ENCODE data around the gene LRRC17.
"Not testable (repeated sequence)": the region's sequence is repeated elsewhere in the genome, so short reads cannot be mapped to it uniquely, and the experiment has no call there.

Gene LRRC17

DNA sequence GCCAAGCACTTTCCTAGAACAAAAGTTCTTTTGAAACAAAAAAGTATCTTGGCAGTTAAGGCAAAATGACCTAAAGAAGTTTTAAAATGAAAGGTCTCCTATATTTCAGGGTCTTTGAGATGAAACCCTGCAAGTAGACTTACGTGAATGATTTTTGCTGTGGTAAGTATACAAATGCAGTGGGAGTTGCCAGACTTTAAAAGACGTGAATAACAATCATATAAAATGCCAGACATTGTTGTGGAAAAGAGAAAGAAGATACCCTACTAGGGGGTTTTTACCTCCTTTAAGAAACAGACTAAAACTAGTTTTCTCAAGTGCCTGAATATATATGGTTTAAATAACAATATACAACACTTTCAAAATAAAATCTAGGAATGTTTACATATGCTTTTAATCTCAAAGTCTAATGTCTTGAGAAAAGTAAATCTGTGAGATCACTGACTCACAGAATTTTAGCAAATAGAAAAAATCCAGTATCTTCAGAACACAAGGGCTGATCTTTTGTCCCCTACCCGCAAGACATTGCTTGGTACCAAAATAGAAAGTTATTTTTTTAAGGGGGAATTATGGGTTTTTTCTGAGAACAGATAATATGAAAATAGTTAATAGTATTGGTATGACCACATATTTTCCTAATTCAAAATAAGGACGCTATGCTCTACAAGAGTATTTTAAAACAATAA lies 29.5 kb downstream of the LRRC17 start:
- DNase-seq (ENCODE audit: low spot score), result no peak

- no peak for DNase-seq (ENCODE audit: low spot score)
Measured at GRCh38 chr7:102942868-102943267, 30.1 kb downstream of the LRRC17 start.

GRCh38 chr7:102943423-102944169 lies 30.8 kb downstream of the LRRC17 start:
- no peak for DNase-seq (ENCODE audit: low spot score)

DNA sequence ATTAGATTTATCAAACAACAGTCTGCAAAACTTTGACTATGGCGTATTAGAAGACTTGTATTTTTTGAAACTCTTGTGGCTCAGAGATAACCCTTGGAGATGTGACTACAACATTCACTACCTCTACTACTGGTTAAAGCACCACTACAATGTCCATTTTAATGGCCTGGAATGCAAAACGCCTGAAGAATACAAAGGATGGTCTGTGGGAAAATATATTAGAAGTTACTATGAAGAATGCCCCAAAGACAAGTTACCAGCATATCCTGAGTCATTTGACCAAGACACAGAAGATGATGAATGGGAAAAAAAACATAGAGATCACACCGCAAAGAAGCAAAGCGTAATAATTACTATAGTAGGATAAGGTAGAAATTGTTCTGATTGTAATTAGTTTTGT lies 31.4 kb downstream of the LRRC17 start:
- DNase-seq (ENCODE audit: low spot score), result no peak

- no peak for DNase-seq (ENCODE audit: low spot score)
Measured at GRCh38 chr7:102951839-102952238, 39.0 kb downstream of the LRRC17 start.

DNA sequence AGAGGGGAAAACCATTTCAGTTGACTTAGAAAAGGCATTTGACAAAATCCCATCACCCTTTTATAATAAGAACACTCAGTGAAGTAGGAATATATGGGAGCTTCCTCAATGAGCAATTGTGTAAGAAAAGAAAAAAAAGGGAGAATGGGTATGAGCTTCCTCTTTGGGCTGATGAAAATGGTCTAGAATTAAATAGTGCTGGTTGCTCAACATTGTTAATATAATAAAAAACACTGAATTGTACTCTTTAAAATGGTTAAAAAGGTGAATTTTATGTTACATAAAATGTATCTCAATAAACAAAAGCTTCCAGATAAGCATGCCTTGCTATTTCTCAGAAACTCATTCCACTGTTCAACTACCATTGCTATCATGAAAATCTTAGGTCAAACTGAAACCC lies 40.6 kb downstream of the LRRC17 start:
- DNase-seq (ENCODE audit: low spot score), result no peak

DNA sequence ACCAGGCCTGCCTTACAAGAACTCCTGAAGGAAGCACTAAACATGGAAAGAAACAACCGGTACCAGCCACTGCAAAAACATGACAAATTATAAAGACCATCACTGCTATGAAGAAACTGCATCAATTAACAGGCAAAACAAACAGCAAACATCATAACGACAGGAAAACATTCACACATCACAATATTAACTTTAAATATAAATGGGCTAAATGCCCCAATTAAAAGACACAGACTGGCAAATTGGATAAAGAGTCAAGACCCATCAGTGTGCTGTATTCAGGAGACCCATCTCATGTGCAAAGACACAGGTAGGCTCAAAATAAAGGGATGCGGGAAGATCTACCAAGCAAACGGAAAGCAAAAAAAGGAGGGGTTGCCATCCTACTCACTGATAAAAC lies 41.6 kb downstream of the LRRC17 start:
- not testable (repeated sequence) for DNase-seq (ENCODE audit: low spot score)

DNA sequence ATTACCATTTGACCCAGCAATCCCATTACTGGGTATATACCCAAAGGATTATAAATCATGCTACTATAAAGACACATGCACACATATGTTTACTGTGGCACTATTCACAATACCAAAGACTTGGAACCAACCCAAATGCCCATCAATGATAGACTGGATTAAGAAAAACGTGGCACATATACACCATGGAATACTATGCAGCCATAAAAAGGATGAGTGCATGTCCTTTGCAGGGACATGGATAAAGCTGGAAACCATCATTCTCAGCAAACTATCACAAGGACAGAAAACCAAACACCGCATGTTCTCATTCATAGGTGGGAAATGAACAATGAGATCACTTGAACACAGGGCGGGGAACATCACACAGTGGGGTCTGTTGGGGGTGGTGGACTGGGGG lies 45.2 kb downstream of the LRRC17 start:
- not testable (repeated sequence) for DNase-seq (ENCODE audit: low spot score)

DNA sequence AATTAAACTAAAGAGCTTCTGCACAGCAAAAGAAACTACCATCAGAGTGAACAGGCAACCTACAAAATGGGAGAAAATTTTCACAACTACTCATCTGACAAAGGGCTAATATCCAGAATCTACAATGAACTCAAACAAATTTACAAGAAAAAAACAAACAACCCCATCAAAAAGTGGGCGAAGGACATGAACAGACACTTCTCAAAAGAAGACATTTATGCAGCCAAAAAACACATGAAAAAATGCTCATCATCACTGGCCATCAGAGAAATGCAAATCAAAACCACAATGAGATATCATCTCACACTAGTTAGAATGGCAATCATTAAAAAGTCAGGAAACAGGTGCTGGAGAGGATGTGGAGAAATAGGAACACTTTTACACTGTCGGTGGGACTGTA lies 49.2 kb downstream of the LRRC17 start:
- DNase-seq (ENCODE audit: low spot score), result not testable (repeated sequence)

GRCh38 chr7:102966465-102966864 lies 53.7 kb downstream of the LRRC17 start:
- DNase-seq (ENCODE audit: low spot score), result no peak

DNA sequence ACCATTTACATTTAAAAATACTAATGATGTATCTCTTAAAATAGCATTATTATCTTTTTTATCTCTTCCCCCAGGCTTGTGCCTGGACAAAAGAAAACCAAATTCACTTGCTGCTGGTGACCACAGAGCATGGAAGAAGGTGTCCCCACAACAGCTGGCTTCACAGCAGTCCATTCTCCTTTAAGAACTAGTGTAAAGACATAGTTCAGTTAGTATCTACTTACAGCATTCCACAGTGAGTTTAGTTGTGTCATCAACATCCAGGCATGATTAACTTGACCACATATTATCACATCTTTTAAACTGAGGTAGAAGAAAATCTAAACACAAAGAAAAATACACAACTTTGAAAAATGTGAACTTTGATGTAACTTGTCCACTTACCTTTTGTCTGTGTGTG lies 55.0 kb downstream of the LRRC17 start:
- DNase-seq (ENCODE audit: low spot score), result no peak

DNA sequence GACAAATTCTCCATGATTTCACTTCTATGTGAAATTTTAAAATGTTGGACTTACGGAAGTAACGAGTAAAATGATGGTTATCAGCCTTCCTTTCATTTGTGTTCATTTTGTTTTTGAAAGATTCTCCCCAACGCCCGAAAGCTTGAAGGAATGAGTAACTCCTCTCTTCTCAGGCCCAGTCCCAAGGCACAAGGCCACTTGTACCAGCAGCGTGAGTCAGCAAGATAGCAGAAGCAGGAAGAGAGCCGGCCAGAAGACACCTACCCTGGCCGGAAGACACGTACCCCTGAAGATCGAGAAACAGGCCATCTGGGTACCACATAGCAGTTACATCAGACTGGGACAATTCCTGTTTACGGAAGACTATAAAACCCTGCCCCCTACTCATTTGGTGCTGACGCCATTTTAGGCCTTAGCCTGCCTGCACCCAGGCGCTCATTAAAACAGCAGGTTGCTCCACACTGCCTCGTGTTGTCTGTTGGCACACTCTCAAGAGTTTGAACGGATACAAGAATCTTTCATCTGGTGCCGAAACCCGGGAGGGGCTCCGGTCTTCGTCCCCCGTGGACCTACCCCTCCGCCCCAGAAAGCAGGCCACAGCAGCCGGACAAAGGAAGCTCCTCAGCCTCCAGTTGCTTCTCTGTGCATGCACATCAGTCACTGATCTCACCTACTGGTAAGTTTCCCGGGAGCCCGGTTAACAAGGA lies 60.4 kb downstream of the LRRC17 start:
- DNase-seq (ENCODE audit: low spot score), result no peak

GRCh38 chr7:102974366-102975236 lies 61.8 kb downstream of the LRRC17 start:
- DNase-seq (ENCODE audit: low spot score), result no peak

DNA sequence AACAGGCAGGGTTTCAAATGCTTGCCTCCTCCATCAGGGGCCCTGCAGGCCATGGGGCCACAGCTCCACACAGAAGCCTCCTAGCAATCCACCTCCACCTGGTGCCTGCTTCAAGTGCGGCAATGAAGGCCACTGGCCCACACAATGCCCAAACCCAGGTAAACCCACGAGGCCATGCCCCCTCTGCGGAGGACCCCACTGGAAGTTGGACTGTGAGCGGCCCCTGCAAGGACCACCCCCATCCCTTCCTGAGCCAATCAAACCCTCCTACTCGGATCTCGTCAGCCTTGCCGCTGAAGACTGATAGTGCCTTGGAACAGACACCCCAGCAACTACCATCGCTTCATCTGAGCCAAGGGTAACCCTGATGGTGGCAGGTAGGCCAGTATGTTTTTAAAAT lies 63.1 kb downstream of the LRRC17 start:
- DNase-seq (ENCODE audit: low spot score), result no peak

- DNase-seq (ENCODE audit: low spot score), result no peak
Measured at GRCh38 chr7:102976493-102976892, 63.7 kb downstream of the LRRC17 start.

DNA sequence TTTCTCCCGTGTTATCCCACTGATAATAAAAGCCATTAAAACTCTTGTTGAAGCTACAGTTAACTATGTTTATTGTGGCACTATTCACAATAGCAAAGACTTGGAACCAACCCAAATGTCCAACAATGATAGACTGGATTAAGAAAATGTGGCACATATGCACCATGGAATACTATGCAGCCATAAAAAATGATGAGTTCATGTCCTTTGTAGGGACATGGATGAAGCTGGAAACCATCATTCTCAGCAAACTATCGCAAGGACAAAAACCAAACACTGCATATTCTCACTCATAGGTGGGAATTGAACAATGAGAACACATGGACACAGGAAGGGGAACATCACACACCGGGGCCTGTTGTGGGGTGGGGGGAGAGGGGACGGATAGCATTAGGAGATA lies 64.8 kb downstream of the LRRC17 start:
- DNase-seq (ENCODE audit: low spot score), result not testable (repeated sequence)

- DNase-seq (ENCODE audit: low spot score), result no peak
Measured at GRCh38 chr7:102978284-102978683, 65.5 kb downstream of the LRRC17 start.

DNA sequence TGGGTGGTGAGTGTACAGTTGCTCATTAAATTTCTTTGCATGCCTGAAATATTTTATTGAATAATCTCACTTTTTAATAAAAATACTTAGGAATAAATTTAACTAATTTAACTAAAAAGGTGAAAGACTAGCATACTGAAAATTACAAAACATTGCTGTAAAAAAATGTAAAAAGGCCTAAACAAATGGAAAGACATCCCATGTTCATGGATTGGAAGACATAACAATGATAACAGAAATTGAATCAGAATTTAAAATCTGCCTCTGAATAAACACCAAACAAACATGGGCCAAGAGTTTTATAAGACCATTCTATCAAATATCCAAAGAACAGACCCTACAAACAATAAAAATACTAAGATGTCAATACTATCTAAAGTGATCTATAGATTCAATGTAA lies 66.9 kb downstream of the LRRC17 start:
- no peak for DNase-seq (ENCODE audit: low spot score)

GRCh38 chr7:102981451-102981850 lies 68.7 kb downstream of the LRRC17 start:
- no peak for DNase-seq (ENCODE audit: low spot score)

DNA sequence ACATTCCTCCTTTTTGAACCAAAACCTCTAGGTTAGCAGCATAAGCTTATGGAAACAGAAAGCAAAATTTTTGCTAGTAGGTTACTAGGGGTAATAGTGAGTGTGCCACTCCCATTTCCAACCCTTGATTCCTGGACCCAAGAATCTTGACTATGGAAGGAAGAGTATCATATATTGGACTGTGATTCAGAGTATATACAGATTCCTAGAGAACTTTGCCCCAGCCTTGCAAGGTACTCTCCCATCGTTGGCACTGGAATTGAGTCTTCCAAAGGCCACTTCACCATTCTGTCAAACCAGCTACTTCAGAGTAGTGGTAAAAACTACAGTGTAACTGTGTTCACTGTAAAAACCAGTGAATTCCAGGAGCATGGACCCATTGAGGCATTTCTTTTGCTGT lies 69.4 kb downstream of the LRRC17 start:
- no peak for DNase-seq (ENCODE audit: low spot score)

GRCh38 chr7:102983602-102984001 lies 70.8 kb downstream of the LRRC17 start:
- no peak for DNase-seq (ENCODE audit: low spot score)

DNA sequence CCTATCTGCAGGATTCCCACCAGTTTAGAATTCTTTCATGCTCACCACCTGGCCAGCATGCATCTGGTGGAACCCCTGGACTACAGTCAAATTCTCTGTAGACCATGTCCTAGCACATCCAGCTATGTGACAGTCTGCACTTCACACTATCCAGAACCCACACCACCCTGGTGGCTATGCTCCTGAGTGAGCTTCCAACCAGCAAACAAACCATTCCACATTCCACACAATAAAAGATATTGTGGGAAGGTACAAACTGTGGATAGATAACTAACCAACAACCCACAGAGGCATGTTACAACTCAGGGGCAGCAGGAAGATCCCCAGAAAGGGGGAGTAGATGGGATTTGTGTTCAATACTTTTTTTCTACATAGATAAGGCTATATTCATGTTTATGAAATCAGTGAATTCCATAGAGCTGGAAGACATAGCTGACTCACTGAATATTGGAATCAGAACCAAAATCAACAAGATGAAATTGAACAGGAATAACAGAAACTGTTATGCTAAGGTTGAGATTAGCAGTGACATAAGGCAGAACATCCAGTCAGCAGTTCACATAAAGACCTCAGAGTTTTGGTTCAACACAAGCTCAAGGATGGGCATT lies 72.5 kb downstream of the LRRC17 start:
- no peak for DNase-seq (ENCODE audit: low spot score)
